HG03575 (cell line): ENCODE results near the gene RPL13.

Experiments
- ATAC-seq: cut with Tn5 transposase; IDR thresholded peaks from one replicate; pipeline ENCODE4 v1.9.1; 2021; ENCODE audit not compliant: unreplicated experiment, insufficient number of reproducible peaks, low FRiP score; ENCODE audit errors: extremely low read depth

Gene RPL13

DNA sequence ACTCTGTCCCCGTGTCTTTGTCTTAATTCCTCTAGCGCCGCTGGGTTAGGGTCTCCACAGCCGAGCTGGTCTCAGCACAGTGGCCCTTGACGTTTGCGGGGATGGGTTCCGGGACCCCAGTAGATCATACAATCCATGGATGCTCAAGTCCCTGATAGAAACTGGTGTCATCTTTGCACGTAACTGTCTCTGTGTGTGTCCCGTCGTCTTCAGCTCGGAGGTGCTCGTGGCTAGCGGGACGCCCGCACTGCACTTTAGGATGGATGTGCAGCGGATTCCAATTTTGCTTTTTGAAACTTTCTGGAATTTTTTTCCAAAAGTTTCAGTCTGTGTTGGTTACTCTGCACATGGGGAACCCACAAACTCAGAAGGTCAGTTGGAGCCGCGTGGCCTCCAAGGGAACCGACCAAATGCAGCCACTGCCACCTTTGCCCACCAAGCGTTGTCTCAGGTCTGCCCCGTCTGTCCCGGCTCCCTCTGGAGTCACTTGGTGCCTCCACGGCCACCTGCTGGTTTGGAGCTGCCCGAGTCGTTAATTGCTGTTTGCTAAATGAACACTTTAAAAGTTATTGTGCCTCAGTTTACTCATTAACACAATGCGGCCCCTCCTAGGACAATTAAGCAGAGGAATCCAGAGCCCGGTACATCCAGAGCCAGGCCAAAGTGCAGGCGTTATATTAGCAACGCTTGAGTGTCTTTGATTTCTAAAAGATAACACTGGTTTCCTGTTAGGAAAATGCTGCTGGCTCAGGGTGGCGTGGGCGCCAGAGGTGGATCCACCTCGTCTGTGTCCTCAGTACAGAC lies 47.7 kb downstream of the RPL13 start:
- no peak for ATAC-seq

GRCh38 chr16:89610108-89610453 lies 49.6 kb downstream of the RPL13 start:
- ATAC-seq = no peak

GRCh38 chr16:89612415-89613166 lies 52.1 kb downstream of the RPL13 start:
- no peak for ATAC-seq

DNA sequence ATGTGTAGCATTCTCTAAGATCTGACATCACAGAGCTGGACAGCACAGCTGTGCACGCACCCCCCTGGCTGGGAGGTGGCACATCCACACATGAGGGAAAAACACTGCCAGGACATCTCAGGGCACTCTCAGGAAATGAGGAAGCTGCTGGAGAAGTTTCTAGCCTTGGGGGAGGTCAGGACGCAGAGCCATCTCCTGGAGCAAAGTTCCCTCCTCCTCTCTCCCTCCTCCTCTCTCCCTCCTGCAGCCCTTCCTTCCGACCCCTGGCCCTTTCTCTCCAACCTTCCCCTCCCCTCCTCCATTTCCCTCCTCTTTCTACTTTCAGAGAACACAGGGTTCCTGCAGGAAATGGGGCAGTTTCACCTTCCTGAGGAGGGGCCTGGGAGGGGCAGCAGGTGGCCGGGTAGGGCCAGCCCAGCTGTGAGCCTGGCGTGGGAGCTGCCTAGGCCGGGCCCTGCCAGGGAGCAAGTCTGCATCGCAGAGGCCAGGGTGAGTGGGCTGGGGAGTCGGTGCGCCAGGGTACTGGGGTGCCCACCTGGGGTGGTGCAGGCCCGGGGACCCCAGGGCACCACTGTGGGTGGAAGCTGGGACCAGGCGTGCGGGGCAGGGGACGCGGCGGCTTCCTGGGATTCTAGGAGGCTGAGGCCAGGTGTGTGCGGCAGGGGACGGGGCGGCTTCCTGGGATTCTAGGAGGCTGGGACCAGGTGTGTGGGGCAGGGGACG lies 52.9 kb downstream of the RPL13 start, which contains the start of gene DPEP1:
TSS of gene DPEP1 (plus strand) at position 412 of the 723 bp plus-strand sequence. CDS start 16,769 bp downstream, outside the sequence.
- ATAC-seq = no peak

DNA sequence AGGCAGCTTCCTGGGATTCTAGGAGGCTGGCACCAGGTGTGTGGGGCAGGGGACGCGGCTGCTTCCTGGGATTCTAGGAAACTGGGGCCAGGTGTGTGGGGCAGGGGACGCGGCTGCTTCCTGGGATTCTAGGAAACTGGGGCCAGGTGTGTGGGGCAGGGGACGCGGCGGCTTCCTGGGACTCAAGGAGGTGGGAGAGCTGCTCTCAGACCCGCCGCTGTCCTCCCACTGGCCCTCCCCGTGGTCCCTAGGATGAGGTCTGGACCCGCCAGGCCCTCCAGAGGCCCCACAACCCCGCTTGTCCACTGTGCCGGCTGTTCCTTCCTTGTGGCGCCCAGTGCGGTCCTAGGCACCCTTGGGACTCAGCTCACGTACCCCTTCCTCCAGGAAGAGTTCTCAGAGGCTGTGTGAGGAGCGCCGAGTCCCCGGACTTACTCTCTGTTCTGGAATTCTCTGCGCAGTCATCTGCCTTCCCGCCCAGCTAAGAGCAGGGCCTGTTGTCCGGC lies 53.5 kb downstream of the RPL13 start:
- no peak for ATAC-seq
